ENCODE measurements around the gene GDPD4. TPM values are rescaled to one million over a fixed set of nuclear protein-coding genes. Genes with fewer than 3 reads are reported as not detected.

GDPD4 gene
- total RNA-seq, 1 donor from 2014 or later: not detected

DNA sequence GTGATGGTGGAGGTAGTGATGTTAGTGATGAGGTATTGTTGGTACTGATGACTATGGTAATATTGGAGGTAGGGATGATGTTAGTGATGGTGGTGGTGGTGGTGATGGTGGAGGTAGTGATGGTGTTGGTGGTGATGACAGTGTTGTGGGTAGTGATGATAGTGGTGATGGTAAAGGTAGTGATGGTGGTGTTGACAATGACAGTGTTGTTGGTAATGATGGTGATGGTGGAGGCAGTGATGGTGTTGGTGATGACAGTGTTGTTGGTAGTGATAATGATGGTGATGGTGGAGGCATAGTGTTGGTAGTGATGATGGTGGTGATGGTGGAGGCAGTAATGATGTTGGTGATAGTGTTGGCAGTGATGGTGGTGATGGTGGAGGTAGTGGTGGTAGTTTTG is 108.3 kb downstream of the GDPD4 start:
- Histone ChIP-seq H3K27me3 (ENCODE audit: control insufficient read depth, insufficient read depth, low read length) (no peaks in the 10 kb centered on the region), H3K36me3 (ENCODE audit: control insufficient read depth, insufficient read depth, low read length) (no peaks in the 10 kb centered on the region), H3K4me3 (ENCODE audit: low read depth, low read length) (no peak overlapping the region)
- FAIRE-seq (peak; percentile 68), DNase-seq (ENCODE audit: low read depth) (no peak)
- TF ChIP-seq, protein P1, sequence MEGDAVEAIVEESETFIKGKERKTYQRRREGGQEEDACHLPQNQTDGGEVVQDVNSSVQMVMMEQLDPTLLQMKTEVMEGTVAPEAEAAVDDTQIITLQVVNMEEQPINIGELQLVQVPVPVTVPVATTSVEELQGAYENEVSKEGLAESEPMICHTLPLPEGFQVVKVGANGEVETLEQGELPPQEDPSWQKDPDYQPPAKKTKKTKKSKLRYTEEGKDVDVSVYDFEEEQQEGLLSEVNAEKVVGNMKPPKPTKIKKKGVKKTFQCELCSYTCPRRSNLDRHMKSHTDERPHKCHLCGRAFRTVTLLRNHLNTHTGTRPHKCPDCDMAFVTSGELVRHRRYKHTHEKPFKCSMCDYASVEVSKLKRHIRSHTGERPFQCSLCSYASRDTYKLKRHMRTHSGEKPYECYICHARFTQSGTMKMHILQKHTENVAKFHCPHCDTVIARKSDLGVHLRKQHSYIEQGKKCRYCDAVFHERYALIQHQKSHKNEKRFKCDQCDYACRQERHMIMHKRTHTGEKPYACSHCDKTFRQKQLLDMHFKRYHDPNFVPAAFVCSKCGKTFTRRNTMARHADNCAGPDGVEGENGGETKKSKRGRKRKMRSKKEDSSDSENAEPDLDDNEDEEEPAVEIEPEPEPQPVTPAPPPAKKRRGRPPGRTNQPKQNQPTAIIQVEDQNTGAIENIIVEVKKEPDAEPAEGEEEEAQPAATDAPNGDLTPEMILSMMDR (IDR thresholded peaks at IDR 0.05; ENCODE audit: insufficient read depth, low read length, severe bottlenecking): no peak

DNA sequence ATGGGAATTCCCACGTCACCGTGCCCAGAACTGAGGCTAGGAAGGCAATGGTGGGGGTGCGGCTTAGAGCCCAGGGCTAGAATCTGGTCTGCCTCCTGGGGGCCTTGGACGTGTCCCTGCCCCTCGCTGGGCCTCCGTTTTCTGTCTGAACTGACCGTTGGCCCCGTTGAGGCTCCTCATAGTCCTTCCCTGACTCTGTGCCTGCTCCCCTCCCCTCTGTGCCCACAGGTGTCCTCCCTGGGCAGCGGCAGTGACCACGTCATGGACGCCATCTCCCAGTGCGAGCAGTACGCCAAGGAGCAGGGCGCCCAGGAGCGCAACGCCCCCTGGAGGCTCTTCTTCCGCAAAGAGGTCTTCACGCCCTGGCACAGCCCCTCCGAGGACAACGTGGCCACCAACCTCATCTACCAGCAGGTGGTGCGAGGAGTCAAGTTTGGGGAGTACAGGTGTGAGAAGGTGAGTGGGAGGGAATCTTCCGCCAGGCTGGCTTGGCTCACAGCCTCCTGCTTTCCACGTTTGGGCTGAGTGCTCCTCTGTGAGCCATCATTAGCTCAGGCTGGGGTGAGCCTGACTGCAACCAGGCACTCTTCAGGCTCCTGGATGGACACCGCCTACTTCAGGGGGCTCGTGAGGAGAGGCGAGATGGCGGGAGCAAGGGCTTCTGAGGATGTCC is 109.5 kb downstream of the GDPD4 start:
- Histone ChIP-seq H3K27me3 (ENCODE audit: control insufficient read depth, insufficient read depth, low read length) (no peaks in the 10 kb centered on the region), H3K36me3 (ENCODE audit: control insufficient read depth, insufficient read depth, low read length) (no peaks in the 10 kb centered on the region), H3K4me3 (ENCODE audit: low read depth, low read length) (peak overlapping the region; percentile 13)
- DNase-seq (ENCODE audit: low read depth) (peak; percentile 86), FAIRE-seq (peak; percentile 43)
- TF ChIP-seq, protein P1 (IDR thresholded peaks at IDR 0.05; ENCODE audit: insufficient read depth, low read length, severe bottlenecking): peak; percentile 90

DNA sequence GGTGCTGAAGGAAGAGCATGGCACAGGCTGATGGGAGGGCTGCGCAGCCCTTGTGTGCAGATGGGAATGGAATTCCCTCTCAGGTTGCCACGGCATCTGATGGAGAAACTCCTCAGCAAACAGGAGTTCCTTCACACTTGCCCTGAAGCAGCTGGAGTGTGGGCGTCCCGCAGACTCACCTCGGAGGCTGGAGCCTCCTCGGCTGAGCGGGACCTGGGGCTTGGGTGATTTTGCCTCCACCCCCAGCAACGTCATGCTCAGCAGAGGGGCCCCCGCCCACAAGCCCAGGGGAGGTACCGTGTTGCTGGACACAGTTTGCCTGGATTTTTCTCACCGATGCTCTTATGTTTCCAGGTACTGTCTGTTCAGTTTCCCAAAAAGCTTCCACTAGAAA is 110.1 kb downstream of the GDPD4 start:
- H3K27me3 ChIP-seq (ENCODE audit: control insufficient read depth, insufficient read depth, low read length): no peaks in the 10 kb centered on the region
- no peak overlapping the region for H3K4me3 ChIP-seq (ENCODE audit: low read depth, low read length)
- TF ChIP-seq, protein P1 (IDR thresholded peaks at IDR 0.05; ENCODE audit: insufficient read depth, low read length, severe bottlenecking): no peak
- peak; percentile 10 for DNase-seq (ENCODE audit: low read depth)
- H3K36me3 ChIP-seq (ENCODE audit: control insufficient read depth, insufficient read depth, low read length): no peaks in the 10 kb centered on the region
- peak; percentile 23 for FAIRE-seq

DNA sequence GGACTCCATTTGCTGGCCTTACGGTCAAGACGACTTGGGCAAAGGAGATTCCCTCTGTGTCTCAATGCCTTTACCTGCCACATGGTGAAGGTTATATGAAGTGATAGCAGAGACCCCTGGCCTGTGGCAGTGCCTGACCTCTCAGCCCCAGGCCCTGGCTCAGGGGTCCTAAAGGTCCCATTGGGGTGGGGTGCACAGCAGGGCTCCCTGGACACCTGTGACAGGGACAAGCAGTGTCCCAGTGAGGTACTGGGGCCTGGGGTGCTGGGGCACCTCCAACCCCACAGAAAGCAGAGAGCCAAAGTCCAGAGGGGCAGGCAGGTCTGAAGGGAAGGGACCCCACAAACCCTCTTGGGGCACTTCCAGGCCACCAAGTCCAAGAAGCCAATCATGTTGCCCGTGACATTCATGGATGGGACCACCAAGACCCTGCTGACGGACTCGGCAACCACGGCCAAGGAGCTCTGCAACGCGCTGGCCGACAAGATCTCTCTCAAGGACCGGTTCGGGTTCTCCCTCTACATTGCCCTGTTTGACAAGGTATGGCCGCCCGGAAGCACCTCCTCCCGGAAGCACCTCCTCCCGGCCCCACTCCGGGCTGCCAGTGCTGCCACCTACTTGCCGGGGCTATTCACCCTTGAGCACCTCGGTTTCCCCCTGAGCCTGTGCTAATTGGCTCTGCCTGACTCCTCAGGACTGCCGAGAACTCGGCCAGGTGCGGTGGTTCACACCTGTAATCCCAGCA is 111.0 kb downstream of the GDPD4 start:
- no peak for DNase-seq (ENCODE audit: low read depth)
- Histone ChIP-seq H3K36me3 (ENCODE audit: control insufficient read depth, insufficient read depth, low read length) (no peaks in the 10 kb centered on the region), H3K4me3 (ENCODE audit: low read depth, low read length) (no peak overlapping the region), H3K27me3 (ENCODE audit: control insufficient read depth, insufficient read depth, low read length) (no peaks in the 10 kb centered on the region)
- TF ChIP-seq, protein P1 (IDR thresholded peaks at IDR 0.05; ENCODE audit: insufficient read depth, low read length, severe bottlenecking): no peak
- no peak for FAIRE-seq

DNA sequence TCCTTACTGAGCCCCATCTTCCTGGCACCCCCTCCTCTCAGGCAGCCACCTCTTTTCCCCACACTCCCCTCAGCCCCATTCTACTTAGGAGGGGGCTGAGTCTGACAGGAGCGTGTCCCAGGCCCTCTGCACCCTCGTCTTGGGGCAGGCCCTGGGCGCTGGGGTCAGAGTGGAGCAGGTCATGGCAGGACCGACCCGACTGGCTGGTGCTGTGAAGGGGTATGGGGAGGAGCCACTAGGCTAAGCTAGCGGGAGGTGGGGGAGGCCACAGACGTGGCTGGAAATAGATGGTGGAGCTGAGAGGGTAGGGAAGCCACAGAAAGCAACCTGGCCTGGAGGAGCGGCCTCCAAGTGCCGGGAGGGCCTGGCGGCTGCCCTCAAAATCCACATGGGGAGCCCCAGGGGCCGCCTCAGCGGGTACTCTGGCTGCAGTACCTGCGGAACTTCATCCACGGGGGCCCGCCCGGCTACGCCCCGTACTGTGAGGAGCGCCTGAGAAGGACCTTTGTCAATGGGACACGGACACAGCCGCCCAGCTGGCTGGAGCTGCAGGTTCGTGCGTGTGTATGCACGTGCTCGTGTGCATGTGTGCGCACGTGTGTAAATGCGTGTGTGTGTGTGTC is 111.8 kb downstream of the GDPD4 start:
- Histone ChIP-seq H3K4me3 (ENCODE audit: low read depth, low read length) (no peak overlapping the region), H3K36me3 (ENCODE audit: control insufficient read depth, insufficient read depth, low read length) (no peaks in the 10 kb centered on the region), H3K27me3 (ENCODE audit: control insufficient read depth, insufficient read depth, low read length) (no peaks in the 10 kb centered on the region)
- FAIRE-seq (no peak), DNase-seq (ENCODE audit: low read depth) (no peak)
- TF ChIP-seq, protein P1 (IDR thresholded peaks at IDR 0.05; ENCODE audit: insufficient read depth, low read length, severe bottlenecking): no peak
